Coronary artery (tissue), 2 donors: Measurements from ENCODE around the gene SPTY2D1.

Experiments used
- DNase-seq: peaks from one replicate; pipeline ENCODE4 v3.0.0-alpha.2; 2017; ENCODE audit warnings: low spot score
- H3K27ac ChIP-seq, 2 donors: fragments of 200-600 bp; sonication (generic); one replicate each; pipeline ENCODE4 v1.5.1; 2016 to 2019
- H3K4me3 ChIP-seq: fragments of 200-600 bp; sonication (generic); 2 replicates; pipeline ENCODE4 v1.5.1; 2016; ENCODE audit warnings: mild to moderate bottlenecking, moderate library complexity
- TF ChIP-seq, protein P1 (sequence below): fragments of 200-600 bp; sonication (generic); IDR thresholded peaks from one replicate; pipeline ENCODE4 v1.5.1; 2019; ENCODE audit warnings: antibody characterized with exemption

SPTY2D1 gene

DNA sequence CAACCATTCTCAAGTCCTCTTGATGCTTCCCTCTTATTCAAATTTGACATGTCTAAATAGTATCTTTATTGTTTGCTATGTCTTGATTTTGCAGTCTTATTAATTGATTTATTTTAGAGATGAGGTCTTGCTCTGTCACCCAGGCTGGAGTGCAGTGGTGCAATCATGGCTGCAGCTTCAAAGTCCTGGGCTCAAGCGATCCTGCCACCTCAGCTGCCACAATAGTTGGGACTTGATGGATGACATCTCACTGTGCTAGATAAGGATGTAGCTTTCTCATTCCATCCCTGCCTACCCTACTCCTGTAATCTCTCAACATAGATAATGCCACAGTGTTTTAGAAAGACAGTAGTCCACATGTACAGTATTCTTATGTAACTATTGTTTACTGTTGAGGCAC, 7.5 kb upstream of the SPTY2D1 start:
- Histone ChIP-seq H3K4me3 (no peak overlapping the region), H3K27ac (no peak overlapping the region)
- TF ChIP-seq, protein P1, sequence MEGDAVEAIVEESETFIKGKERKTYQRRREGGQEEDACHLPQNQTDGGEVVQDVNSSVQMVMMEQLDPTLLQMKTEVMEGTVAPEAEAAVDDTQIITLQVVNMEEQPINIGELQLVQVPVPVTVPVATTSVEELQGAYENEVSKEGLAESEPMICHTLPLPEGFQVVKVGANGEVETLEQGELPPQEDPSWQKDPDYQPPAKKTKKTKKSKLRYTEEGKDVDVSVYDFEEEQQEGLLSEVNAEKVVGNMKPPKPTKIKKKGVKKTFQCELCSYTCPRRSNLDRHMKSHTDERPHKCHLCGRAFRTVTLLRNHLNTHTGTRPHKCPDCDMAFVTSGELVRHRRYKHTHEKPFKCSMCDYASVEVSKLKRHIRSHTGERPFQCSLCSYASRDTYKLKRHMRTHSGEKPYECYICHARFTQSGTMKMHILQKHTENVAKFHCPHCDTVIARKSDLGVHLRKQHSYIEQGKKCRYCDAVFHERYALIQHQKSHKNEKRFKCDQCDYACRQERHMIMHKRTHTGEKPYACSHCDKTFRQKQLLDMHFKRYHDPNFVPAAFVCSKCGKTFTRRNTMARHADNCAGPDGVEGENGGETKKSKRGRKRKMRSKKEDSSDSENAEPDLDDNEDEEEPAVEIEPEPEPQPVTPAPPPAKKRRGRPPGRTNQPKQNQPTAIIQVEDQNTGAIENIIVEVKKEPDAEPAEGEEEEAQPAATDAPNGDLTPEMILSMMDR: no peak
- no peak for DNase-seq

DNA sequence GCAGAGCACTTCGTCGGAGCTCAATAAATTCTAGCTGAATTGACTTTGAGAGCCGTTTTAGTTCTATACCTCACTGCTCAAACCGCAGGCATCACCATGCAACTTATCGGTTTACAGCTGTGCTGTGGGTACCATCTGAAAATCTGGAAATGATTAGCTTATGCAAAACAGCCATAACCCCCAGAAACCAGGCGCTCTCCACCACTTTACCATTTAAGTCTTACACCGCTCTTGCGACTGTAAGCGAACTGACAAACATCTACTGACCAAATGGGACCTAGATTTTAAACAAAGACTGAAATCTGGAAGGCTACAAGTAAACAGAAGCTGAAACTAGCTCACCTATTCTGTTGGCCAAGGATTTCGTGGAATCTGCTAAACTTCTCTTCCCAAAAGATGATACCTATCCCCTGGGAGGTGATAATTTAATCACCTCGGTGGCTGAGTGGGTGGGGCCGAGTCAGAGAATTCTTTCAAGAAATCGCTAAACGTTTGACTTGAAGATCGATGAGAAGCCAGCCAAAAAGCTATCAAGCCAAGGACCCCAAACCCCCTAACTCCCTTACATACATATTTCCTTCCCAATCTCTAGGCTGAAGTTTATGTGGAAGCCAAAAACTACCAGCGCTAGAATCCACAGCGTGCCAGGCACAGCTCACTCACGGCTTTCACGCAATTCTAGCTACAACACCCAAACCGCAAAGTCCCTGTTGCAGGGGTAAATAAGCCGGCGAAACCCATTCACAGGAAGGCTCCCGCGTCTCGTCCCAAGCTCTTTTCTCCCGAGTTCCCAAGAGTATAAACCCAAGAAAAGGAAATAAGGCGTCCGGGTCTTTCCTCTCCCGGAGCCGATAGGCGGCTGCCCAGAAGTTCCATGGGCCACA, 644 bp downstream of the SPTY2D1 start:
- peak overlapping the region; percentile 94 to 95 for H3K27ac ChIP-seq
- DNase-seq: no peak
- peak overlapping the region; percentile 88 for H3K4me3 ChIP-seq
- TF ChIP-seq, protein P1: no peak

DNA sequence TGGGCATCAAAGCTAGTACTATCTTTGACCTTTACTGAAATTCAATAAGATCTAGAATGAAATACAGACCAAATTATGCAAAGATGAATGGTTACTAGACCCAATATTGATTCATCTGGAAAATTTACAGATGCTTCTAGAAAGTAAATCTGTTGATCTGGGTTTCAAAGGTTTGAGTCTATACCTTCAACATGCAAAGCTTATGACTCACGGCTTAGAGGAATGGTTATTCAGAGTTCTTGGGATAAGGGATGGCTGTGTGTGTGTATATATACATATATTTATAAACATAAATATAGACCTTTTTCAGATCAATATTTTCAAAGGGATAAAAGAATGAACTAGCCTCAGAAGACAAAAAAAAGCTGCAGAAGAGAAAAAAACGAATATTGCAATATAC, 1.3 kb downstream of the SPTY2D1 start:
- TF ChIP-seq, protein P1: no peak
- no peak for DNase-seq
- Histone ChIP-seq H3K4me3 (peak overlapping the region; percentile 88), H3K27ac (no peak overlapping the region)

DNA sequence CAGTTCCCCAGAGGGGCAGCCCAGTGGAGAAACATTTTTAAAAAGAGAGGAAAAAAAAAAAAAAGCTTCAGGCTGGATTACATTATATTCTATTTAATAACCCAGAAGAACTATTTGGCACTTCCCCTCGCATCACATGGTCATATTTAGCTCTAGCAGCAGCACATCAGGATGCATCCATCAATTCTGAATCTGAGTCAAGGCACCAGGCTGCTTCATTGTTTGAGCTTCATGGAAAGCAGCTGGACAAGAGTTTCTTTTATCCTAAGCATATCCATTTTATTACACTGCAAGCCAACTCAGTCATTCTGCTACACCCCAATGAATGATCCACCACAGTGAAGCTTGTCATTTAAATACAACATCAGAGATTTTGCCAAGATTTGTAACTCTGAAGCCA, 10.0 kb downstream of the SPTY2D1 start:
- DNase-seq: no peak
- TF ChIP-seq, protein P1: no peak
- Histone ChIP-seq H3K27ac (no peak overlapping the region), H3K4me3 (no peak overlapping the region)

DNA sequence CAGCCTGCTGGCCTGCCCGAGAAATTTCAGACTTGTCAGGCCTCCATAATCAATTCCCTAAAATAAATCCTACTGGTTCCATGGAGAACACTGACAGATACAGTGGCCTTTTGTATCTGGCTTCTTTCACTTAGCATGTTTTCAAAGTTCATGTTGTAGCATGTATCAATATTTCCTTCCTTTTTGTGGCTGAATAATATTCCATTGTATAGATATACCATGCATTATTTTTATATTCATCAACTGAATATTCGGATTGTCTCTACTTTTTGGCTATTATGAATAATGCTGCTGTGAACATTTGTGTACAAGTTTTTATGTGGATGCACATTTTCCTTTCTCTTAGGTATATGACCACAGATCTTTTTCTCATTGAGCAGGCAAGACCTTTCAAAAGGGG, 10.4 kb downstream of the SPTY2D1 start:
- H3K4me3 ChIP-seq: no peak overlapping the region
- TF ChIP-seq, protein P1: no peak
- DNase-seq: no peak
- no peak overlapping the region for H3K27ac ChIP-seq

DNA sequence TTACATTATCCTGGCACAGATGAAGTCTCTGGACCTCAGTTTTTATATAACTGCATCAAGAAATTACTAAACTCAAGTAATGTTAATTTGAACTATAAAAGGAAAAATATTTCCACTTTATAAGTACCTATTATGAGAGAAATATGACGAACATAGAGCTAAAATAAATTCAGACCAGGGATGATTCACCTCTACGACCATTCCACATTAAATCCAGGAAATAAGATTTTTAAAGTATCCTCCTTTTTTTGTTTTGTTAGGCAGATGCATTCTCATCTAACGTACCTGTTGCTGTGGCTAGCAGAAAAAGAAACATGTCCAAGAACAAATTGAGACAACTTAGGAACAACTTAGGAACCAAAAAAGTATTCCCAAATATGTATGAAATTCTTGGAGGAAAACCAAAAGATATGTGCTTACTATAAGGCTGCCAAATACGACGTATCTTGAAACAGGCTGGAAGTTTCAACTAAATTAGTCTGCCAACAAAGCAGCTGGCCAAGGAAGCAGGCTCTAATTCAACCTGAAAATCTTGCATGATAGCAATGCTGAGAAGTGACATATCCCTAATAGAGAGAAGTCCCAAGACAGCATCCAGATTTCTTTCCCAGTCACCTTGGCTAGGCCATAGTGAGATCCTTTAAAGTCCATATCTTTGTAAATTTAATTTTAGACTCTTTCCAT, 15.7 kb downstream of the SPTY2D1 start:
- TF ChIP-seq, protein P1: no peak
- peak; percentile 35 for DNase-seq
- Histone ChIP-seq H3K27ac (peak overlapping the region; percentile 71 to 78), H3K4me3 (peak overlapping the region; percentile 14)
